ENCODE measurements around the gene NDUFA1. TPM values are rescaled to one million over a fixed set of nuclear protein-coding genes. Genes with fewer than 3 reads are reported as not detected.

The NDUFA1 gene
- polyA plus RNA-seq, 3 donors = 55.6 to 353 (median 321) TPM

- Mint-ChIP-seq H3K27me3 (ENCODE audit: low read depth in 3 of 3) (peaks cover 0 to 6% (median 0%) of the 10 kb centered on the region in 3 donors), H3K36me3 (peaks cover 15 to 25% of the 10 kb centered on the region in 2 donors), H3K4me1 (peaks cover 15% of the 10 kb centered on the region), H3K4me3 (no peak overlapping the region), H3K9me3 (no peaks in the 10 kb centered on the region), H3K27ac (peak overlapping the region in 2 of 7 donors; percentile 3 to 26)
- Histone ChIP-seq H3K79me2 (ENCODE audit: insufficient read depth, low read length) (peaks cover 8% of the 10 kb centered on the region), H3K27me3 (ENCODE audit: control insufficient read depth in 2 of 2, insufficient read depth in 2 of 2, low read length in 2 of 2) (no peaks in the 10 kb centered on the region), H3K9me3 (replicated peaks in 1 of 2; ENCODE audit: control insufficient read depth in 1 of 2, insufficient read depth in 1 of 2, low read length in 2 of 2) (no peaks in the 10 kb centered on the region), H4K20me1 (ENCODE audit: insufficient read depth, low read length) (no peaks in the 10 kb centered on the region), H3K36me3 (replicated peaks in 1 of 2; ENCODE audit: control insufficient read depth in 1 of 2, insufficient read depth in 2 of 2, low read length in 2 of 2) (peaks cover 9 to 25% of the 10 kb centered on the region in 2 donors), H3K4me1 (ENCODE audit: control insufficient read depth in 1 of 2, insufficient read depth in 2 of 2, low read length in 2 of 2) (peaks cover 0 to 7% of the 10 kb centered on the region in 2 donors), H3K9ac (ENCODE audit: insufficient read depth, low read length, poor library complexity, severe bottlenecking) (no peak overlapping the region), H3K4me2 (replicated peaks; ENCODE audit: extremely low read depth, low read length, poor library complexity, severe bottlenecking) (no peak overlapping the region), H3K4me3 (replicated peaks in 1 of 3; ENCODE audit: low read depth in 2 of 3, low read length in 3 of 3) (no peak overlapping the region), H2AFZ (ENCODE audit: insufficient read depth, low read depth, low read length, poor library complexity, severe bottlenecking) (no peak overlapping the region), H3K27ac (ENCODE audit: low read depth in 1 of 2, low read length in 2 of 2) (no peak overlapping the region)
- no peak for TF ChIP-seq CTCF (IDR thresholded peaks at IDR 0.05)
- no CpG with 5 or more reads among the region's 5 CpGs for WGBS (ENCODE audit: insufficient coverage)
- DNase-seq = no peak
- intact Hi-C loops (cut with micrococcal nuclease) = no loop called here
Observed at GRCh38 chrX:119880076-119880475, 8.4 kb downstream of the NDUFA1 start.

- Histone ChIP-seq H3K9ac (ENCODE audit: insufficient read depth, low read length, poor library complexity, severe bottlenecking) (no peak overlapping the region), H3K9me3 (replicated peaks in 1 of 2; ENCODE audit: control insufficient read depth in 1 of 2, insufficient read depth in 1 of 2, low read length in 2 of 2) (no peaks in the 10 kb centered on the region), H3K4me1 (ENCODE audit: control insufficient read depth in 1 of 2, insufficient read depth in 2 of 2, low read length in 2 of 2) (peaks cover 0 to 7% of the 10 kb centered on the region in 2 donors), H4K20me1 (ENCODE audit: insufficient read depth, low read length) (no peaks in the 10 kb centered on the region), H3K27ac (ENCODE audit: low read depth in 1 of 2, low read length in 2 of 2) (no peak overlapping the region), H3K36me3 (replicated peaks in 1 of 2; ENCODE audit: control insufficient read depth in 1 of 2, insufficient read depth in 2 of 2, low read length in 2 of 2) (peaks cover 3 to 17% of the 10 kb centered on the region in 2 donors), H3K79me2 (ENCODE audit: insufficient read depth, low read length) (peaks cover 1% of the 10 kb centered on the region), H3K27me3 (ENCODE audit: control insufficient read depth in 2 of 2, insufficient read depth in 2 of 2, low read length in 2 of 2) (no peaks in the 10 kb centered on the region), H2AFZ (ENCODE audit: insufficient read depth, low read depth, low read length, poor library complexity, severe bottlenecking) (no peak overlapping the region), H3K4me3 (replicated peaks in 1 of 3; ENCODE audit: low read depth in 2 of 3, low read length in 3 of 3) (no peak overlapping the region), H3K4me2 (replicated peaks; ENCODE audit: extremely low read depth, low read length, poor library complexity, severe bottlenecking) (no peak overlapping the region)
- Mint-ChIP-seq H3K9me3 (no peaks in the 10 kb centered on the region), H3K27me3 (ENCODE audit: low read depth in 3 of 3) (peaks cover 0 to 5% (median 0%) of the 10 kb centered on the region in 3 donors), H3K36me3 (peaks cover 13 to 25% of the 10 kb centered on the region in 2 donors), H3K4me1 (peaks cover 15% of the 10 kb centered on the region), H3K27ac (peak overlapping the region in 2 of 7 donors; percentile 30 to 38), H3K4me3 (no peak overlapping the region)
- 73% methylated on average over 9 of the region's 11 CpGs for WGBS (ENCODE audit: insufficient coverage)
- peak; percentile 63 for TF ChIP-seq CTCF (IDR thresholded peaks at IDR 0.05)
- intact Hi-C loops (cut with micrococcal nuclease) = no loop called here
- peak; percentile 38 to 46 (median 46) for DNase-seq
Observed at GRCh38 chrX:119880552-119881437, 9.2 kb downstream of the NDUFA1 start.
